Tibial artery (tissue), 4 donors: ENCODE data around the gene ATP6V0D1.

Experiments
- DNase-seq, 2 donors: peaks; one replicate each; pipeline ENCODE4 v3.0.0-alpha.2; 2019
- H3K27ac ChIP-seq, 2 donors: fragments of 200-600 bp; sonication (generic) in 1 of 2; 1 replicate in 1 of 2; 2 replicates in 1 of 2; pipeline ENCODE4 v1.5.1; 2018 to 2019; ENCODE audit warnings: mild to moderate bottlenecking in 1 of 2
- H3K27me3 ChIP-seq, 2 donors: fragments of 200-600 bp; sonication (generic) in 1 of 2; one replicate each; pipeline versions ENCODE4 v1.5.1 to v1.6.0; 2016 to 2019
- H3K36me3 ChIP-seq, 3 donors: fragments of 200-600 bp; sonication (generic) in 2 of 3; one replicate each; pipeline ENCODE4 v1.5.1; 2016 to 2019; ENCODE audit warnings: mild to moderate bottlenecking in 2 of 3
- H3K4me1 ChIP-seq, 4 donors: fragments of 200-600 bp; sonication (generic) in 2 of 4; 1 replicate in 3 of 4; 2 replicates in 1 of 4; pipeline ENCODE4 v1.5.1; 2016 to 2019
- H3K4me3 ChIP-seq, 2 donors: fragments of 200-600 bp; sonication (generic) in 1 of 2; 1 replicate in 1 of 2; 2 replicates in 1 of 2; pipeline ENCODE4 v1.5.1; 2018 to 2019; ENCODE audit warnings: mild to moderate bottlenecking in 2 of 2
- H3K9me3 ChIP-seq, 3 donors: fragments of 200-600 bp; sonication (generic) in 1 of 3; one replicate each; pipeline ENCODE4 v1.5.1; 2016 to 2019
- intact Hi-C: fragments of 100-400 bp; cut with DNase I; formaldehyde crosslinking; loops from one replicate; pipeline ENCODE4 v1.15.0; 2023; ENCODE audit warnings: low total_unique reads
- TF ChIP-seq, protein P1 (sequence below), 2 experiments: fragments of 200-600 bp in 1 of 2; fragments of 450-650 bp in 1 of 2; IDR thresholded peaks; one replicate each; pipeline ENCODE4 v1.5.1; 2017 to 2019; ENCODE audit warnings: antibody characterized with exemption in 2 of 2, mild to moderate bottlenecking in 1 of 2, moderate library complexity in 1 of 2

The ATP6V0D1 gene

DNA sequence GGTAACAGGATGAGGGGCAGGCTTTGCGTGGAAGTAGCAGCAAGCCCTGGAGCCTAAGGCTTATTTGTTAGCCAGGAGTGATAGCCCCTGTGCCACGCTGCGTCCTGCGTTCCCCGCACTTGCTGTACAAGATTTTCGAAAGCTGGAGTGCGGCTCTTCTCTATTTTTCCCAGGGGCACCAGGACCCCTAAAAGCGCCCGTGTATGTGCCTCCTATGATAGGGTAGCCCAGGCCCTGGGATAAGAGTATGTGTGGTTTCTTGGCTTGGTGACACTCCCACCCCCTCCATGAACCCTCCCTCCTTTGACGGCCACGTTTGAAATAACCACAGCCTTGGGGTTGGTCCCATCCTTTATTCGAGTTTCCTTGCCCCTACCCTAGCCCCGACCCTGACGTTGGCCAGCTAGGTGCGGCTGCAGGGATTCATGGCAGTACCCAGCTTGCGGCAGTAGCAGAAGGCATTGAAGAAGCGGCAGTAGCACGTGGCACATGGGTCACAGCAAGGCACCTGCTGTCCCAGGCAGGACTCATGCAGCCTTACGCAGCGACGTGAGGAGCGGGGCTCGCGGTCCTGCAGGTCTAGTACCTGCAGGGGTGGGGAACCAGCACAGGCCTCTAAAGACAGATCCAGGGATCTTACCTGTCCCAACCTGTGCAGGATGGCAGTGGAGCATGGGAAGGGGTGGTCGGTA, 1.4 kb upstream of the ATP6V0D1 start:
- Histone ChIP-seq H3K36me3 (peaks cover 0 to 10% (median 0%) of the 10 kb centered on the region in 3 donors), H3K27me3 (no peaks in the 10 kb centered on the region), H3K9me3 (no peaks in the 10 kb centered on the region), H3K27ac (peak overlapping the region in 1 of 2 donors; percentile 87), H3K4me3 (peak overlapping the region; percentile 88 to 89), H3K4me1 (peaks cover 0 to 39% (median 33%) of the 10 kb centered on the region in 4 donors)
- intact Hi-C loops: no loop called here
- no peak for DNase-seq
- TF ChIP-seq, protein P1, sequence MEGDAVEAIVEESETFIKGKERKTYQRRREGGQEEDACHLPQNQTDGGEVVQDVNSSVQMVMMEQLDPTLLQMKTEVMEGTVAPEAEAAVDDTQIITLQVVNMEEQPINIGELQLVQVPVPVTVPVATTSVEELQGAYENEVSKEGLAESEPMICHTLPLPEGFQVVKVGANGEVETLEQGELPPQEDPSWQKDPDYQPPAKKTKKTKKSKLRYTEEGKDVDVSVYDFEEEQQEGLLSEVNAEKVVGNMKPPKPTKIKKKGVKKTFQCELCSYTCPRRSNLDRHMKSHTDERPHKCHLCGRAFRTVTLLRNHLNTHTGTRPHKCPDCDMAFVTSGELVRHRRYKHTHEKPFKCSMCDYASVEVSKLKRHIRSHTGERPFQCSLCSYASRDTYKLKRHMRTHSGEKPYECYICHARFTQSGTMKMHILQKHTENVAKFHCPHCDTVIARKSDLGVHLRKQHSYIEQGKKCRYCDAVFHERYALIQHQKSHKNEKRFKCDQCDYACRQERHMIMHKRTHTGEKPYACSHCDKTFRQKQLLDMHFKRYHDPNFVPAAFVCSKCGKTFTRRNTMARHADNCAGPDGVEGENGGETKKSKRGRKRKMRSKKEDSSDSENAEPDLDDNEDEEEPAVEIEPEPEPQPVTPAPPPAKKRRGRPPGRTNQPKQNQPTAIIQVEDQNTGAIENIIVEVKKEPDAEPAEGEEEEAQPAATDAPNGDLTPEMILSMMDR (IDR thresholded peaks at IDR 0.05): no peak

DNA sequence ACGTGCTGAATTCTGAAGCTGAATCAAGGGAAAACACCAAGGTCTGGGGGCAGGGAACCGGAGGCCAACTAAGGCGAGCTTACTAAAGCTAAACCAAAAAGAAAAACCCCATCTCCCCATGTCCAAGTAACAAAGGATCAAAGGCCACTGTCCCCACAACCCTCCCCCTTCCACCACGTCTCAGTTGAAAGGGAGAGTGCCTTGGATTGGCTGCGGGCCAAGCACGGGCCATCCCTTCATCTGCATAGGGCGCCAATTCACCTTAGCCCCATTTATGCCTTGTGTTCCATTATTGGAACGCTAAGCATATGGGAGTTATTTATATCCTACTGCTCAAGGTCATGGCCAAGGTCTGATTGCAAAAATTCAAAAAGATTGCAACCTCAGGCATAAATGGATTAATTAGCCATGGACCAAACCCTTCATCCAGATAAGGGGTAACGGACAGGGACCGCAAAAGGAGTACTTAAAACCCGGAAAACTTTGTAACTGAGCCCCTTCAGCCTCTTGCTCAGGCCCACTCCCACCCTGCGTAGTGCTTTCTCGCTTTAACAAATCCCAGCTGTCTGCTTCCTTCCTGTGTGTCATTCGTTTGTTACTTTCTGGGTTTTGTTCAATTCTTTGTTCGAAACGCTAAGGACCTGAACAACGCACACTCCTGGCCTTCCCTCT, 740 bp upstream of the ATP6V0D1 start:
- Histone ChIP-seq H3K27ac (peak overlapping the region; percentile 84 to 87), H3K36me3 (peaks cover 0 to 10% (median 0%) of the 10 kb centered on the region in 3 donors), H3K9me3 (no peaks in the 10 kb centered on the region), H3K4me3 (peak overlapping the region; percentile 88 to 89), H3K27me3 (no peaks in the 10 kb centered on the region), H3K4me1 (peaks cover 0 to 39% (median 33%) of the 10 kb centered on the region in 4 donors)
- TF ChIP-seq, protein P1 (IDR thresholded peaks at IDR 0.05): no peak
- DNase-seq: no peak
- intact Hi-C loops: no loop called here

DNA sequence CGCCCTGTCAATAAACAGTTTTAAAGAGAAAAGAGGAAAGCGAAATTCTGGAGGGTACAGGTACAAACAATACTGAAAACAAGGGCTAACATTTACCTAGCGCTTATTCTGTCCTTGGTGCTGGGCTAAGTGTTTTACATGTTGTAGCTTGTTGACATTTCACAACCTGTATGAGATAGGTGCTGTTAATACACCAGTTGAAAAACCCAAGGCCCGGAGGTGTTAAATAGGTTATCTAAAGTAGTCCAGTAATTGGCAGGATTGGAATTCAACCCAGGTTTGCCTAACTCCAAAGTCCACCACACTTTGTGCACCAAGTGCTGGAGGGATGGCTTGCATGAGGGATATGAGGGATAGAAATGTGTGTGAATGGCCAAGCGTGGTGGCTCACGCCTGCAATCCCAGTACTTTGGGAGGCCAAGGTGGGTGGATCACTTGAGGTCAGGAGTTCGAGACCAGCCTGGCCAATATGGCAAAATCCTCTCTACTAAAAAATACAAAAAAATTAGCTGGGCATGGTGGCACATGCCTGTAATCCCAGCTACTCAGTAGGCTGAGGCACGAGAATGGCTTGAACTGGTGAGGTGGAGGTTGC, 2.9 kb downstream of the ATP6V0D1 start:
- no peak for DNase-seq
- TF ChIP-seq, protein P1 (IDR thresholded peaks at IDR 0.05): no peak
- Histone ChIP-seq H3K4me3 (no peak overlapping the region), H3K9me3 (no peaks in the 10 kb centered on the region), H3K27me3 (no peaks in the 10 kb centered on the region), H3K36me3 (no peaks in the 10 kb centered on the region), H3K4me1 (peaks cover 0 to 49% (median 37%) of the 10 kb centered on the region in 4 donors), H3K27ac (no peak overlapping the region)
- intact Hi-C loops: no loop called here

DNA sequence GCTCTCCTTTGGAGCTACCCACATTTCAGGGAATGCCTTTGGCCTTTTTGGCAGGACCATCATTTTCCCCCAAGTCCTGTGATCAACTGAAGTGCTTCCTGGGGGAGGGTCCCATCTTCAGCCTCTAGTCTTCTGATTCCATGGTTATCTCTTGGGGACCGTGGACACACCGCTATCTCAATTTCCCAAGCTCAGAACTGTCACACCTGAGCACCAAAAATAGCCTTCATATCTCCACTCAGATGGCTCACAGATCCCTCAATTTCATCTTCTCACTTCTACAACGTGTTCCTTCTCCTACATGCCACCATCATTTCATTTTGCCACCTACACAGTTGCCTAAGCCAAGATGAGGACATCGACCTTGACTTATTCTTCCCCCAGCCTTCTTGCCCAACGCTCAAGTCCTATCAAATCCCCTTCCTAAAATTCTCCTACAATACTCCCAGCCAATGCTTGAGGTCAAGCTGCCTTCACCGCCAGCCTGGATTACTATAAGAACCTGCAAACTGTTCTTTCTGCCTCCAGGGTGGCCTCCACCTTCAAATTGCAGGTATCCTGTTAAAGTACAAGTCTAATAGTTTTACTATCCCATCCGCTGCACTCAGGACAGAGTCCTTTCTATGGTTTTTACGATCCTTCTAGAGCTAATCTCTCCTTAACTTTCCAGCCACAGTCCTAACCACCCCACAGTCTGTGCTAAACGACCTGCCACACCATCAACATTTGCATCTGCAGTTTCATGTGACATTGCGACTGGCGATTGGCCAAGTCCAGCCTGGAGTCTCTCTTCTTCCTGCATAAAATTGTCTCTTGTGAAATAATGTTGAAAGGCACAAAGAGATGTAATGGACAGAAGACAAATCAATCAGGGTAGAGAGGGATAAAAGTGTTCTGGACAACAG, 6.2 kb downstream of the ATP6V0D1 start:
- Histone ChIP-seq H3K36me3 (no peaks in the 10 kb centered on the region), H3K4me3 (no peak overlapping the region), H3K9me3 (no peaks in the 10 kb centered on the region), H3K27ac (no peak overlapping the region), H3K27me3 (no peaks in the 10 kb centered on the region), H3K4me1 (peaks cover 0 to 46% (median 30%) of the 10 kb centered on the region in 4 donors)
- intact Hi-C loops: no loop called here
- TF ChIP-seq, protein P1 (IDR thresholded peaks at IDR 0.05): no peak
- DNase-seq: no peak

DNA sequence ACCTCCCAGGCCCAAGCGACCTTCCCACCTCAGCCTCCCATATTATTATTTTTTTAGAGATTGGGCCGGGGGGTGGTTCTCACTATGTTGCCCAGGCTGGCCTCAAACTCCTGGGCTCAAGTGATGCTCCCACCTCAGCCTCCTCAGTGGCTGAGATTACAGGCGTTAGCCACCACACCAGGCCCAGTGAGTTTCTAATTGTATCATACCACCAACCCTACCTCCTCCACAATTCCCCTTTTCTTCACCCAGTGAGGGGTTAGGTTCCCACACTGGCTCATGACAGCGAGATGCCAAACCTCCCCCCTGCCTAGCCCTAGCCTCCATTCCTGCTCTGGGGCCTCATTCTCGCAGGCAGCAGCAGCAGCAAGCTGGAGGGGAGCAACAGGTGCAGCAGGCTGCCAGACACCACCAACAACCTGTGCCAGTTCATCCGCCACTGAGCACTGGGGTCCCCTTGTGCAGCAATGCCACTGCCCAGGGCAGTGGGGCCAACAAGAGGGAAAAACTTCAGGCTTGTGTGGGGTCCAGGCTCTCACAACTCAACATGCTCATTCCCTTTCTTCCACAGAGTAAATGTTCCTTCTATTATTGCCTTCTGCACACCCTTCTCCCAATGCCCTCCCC, 9.1 kb downstream of the ATP6V0D1 start:
- Histone ChIP-seq H3K27ac (no peak overlapping the region), H3K4me1 (peaks cover 0 to 30% (median 18%) of the 10 kb centered on the region in 4 donors)
- intact Hi-C loops: no loop called here

More for the DNA sequence above, 9.1 kb downstream of the ATP6V0D1 start:
- Histone ChIP-seq H3K36me3 (no peaks in the 10 kb centered on the region), H3K27me3 (no peaks in the 10 kb centered on the region), H3K9me3 (no peaks in the 10 kb centered on the region), H3K4me3 (no peak overlapping the region)
- TF ChIP-seq, protein P1 (IDR thresholded peaks at IDR 0.05): no peak
- DNase-seq: no peak
